ENCODE results near the gene LMBR1. TPM values are rescaled to one million over a fixed set of nuclear protein-coding genes. Genes with fewer than 3 reads are reported as not detected.

LMBR1 gene
- total RNA-seq, 6 experiments from 2014 or later, result 33.1 to 37.8 (median 36.1) TPM

GRCh38 chr7:156773966-156774365, 119.0 kb downstream of the LMBR1 start:
- TF ChIP-seq, protein P1, sequence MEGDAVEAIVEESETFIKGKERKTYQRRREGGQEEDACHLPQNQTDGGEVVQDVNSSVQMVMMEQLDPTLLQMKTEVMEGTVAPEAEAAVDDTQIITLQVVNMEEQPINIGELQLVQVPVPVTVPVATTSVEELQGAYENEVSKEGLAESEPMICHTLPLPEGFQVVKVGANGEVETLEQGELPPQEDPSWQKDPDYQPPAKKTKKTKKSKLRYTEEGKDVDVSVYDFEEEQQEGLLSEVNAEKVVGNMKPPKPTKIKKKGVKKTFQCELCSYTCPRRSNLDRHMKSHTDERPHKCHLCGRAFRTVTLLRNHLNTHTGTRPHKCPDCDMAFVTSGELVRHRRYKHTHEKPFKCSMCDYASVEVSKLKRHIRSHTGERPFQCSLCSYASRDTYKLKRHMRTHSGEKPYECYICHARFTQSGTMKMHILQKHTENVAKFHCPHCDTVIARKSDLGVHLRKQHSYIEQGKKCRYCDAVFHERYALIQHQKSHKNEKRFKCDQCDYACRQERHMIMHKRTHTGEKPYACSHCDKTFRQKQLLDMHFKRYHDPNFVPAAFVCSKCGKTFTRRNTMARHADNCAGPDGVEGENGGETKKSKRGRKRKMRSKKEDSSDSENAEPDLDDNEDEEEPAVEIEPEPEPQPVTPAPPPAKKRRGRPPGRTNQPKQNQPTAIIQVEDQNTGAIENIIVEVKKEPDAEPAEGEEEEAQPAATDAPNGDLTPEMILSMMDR (IDR thresholded peaks at IDR 0.05), result no peak
- Mint-ChIP-seq H3K9me3 (no peaks in the 10 kb centered on the region), H3K27me3 (ENCODE audit: insufficient read depth) (no peaks in the 10 kb centered on the region), H3K4me1 (ENCODE audit: low read depth) (peaks cover 35% of the 10 kb centered on the region), H3K4me3 (no peak overlapping the region), H3K36me3 (ENCODE audit: low read depth) (no peaks in the 10 kb centered on the region), H3K27ac (no peak overlapping the region)
- peak; percentile 38 for DNase-seq

- peaks cover 23% of the 10 kb centered on the region for H3K4me1 Mint-ChIP-seq (ENCODE audit: low read depth)
Observed at GRCh38 chr7:156772725-156773124, 120.3 kb downstream of the LMBR1 start.

DNA sequence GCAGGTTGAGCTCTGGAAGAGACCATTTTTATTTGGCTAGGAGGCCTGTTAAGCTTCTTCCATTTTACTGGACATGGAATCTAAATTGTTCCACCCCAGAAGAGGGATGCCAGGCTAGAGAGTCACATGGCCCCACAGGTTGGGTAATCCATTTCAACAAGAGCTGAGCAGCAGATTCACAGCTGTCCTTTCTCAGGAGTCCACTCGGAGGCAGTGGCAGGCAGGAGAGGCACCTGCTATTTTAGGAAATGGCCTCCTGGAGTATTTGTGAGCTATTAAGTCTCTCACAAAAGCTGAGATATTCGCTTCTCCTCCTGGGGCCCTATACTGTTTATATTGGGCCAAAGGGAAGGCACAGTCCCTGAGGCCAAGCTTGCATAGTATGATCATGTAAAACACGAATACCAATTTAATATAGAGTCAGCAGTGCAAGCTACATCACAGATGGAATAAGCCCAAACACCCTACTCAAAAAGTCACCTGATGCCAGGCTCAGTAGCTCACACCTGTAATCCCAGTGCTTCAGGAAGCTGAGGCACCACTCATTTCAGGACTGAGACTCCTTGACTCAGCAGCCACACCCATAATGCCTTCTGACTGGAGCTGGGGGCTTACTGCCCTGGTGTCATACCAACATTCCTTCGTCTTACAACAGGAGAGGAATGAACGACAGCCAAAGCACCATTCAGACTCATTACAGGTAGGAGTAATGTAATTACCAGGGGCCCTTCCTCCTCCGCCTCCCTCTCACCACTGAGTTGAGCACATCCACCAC, 124.1 kb downstream of the LMBR1 start:
- TF ChIP-seq, protein P1 (IDR thresholded peaks at IDR 0.05), result no peak
- H3K4me3 Mint-ChIP-seq, result no peak overlapping the region
- DNase-seq, result no peak
- H3K27me3 Mint-ChIP-seq (ENCODE audit: insufficient read depth), result no peaks in the 10 kb centered on the region
- no peaks in the 10 kb centered on the region for H3K9me3 Mint-ChIP-seq
- H3K4me1 Mint-ChIP-seq (ENCODE audit: low read depth), result peaks cover 14% of the 10 kb centered on the region
- H3K36me3 Mint-ChIP-seq (ENCODE audit: low read depth), result no peaks in the 10 kb centered on the region
- H3K27ac Mint-ChIP-seq, result no peak overlapping the region

More at GRCh38 chr7:156772725-156773124, 120.3 kb downstream of the LMBR1 start:
- Mint-ChIP-seq H3K4me3 (no peak overlapping the region), H3K36me3 (ENCODE audit: low read depth) (no peaks in the 10 kb centered on the region), H3K9me3 (no peaks in the 10 kb centered on the region), H3K27me3 (ENCODE audit: insufficient read depth) (no peaks in the 10 kb centered on the region), H3K27ac (no peak overlapping the region)
- TF ChIP-seq, protein P1 (IDR thresholded peaks at IDR 0.05), result no peak
- no peak for DNase-seq

DNA sequence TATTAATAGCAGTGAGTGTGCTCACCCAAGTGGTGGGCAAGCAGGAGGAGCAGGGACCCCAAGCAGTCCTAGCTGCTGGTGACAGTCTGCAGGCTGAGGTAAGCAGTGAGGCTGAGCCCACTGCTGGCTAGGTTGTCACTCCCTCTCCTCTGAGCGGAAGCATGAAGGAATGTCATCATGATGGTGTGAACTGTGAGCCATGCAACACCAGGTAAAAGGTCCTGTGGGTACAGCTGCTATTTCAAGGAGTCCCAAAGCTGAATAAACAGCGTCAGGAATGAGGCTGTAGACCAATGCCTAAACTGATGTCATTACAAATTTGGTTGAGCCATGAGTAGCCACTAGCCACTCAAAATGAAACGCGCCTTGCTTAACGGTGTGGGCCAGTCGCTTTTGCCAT, 126.3 kb downstream of the LMBR1 start:
- H3K27ac Mint-ChIP-seq, result no peak overlapping the region
- H3K36me3 Mint-ChIP-seq (ENCODE audit: low read depth), result no peaks in the 10 kb centered on the region
- H3K4me3 Mint-ChIP-seq, result no peak overlapping the region
- DNase-seq, result no peak
- no peaks in the 10 kb centered on the region for H3K27me3 Mint-ChIP-seq (ENCODE audit: insufficient read depth)
- peaks cover 11% of the 10 kb centered on the region for H3K4me1 Mint-ChIP-seq (ENCODE audit: low read depth)
- TF ChIP-seq, protein P1 (IDR thresholded peaks at IDR 0.05), result no peak
- no peaks in the 10 kb centered on the region for H3K9me3 Mint-ChIP-seq

- H3K27ac Mint-ChIP-seq, result no peak overlapping the region
- no peaks in the 10 kb centered on the region for H3K27me3 Mint-ChIP-seq (ENCODE audit: insufficient read depth)
- TF ChIP-seq, protein P1 (IDR thresholded peaks at IDR 0.05), result no peak
- no peak overlapping the region for H3K4me3 Mint-ChIP-seq
- no peaks in the 10 kb centered on the region for H3K36me3 Mint-ChIP-seq (ENCODE audit: low read depth)
- no peaks in the 10 kb centered on the region for H3K9me3 Mint-ChIP-seq
- peaks cover 11% of the 10 kb centered on the region for H3K4me1 Mint-ChIP-seq (ENCODE audit: low read depth)
- no peak for DNase-seq
Observed at GRCh38 chr7:156765901-156766656, 126.9 kb downstream of the LMBR1 start.
